ENCODE results near the gene GPC3. TPM values are rescaled to one million over a fixed set of nuclear protein-coding genes. Genes with fewer than 3 reads are reported as not detected.

GPC3 gene
- total RNA-seq, 2 experiments from 2014 or later: 0.25 to 0.59 TPM

GRCh38 chrX:133836561-133836960 is 148.8 kb downstream of the GPC3 start:
- H3K4me1 ChIP-seq (ENCODE audit: insufficient read depth, low read length): no peaks in the 10 kb centered on the region
- Mint-ChIP-seq H3K4me3 (no peak overlapping the region), H3K4me1 (ENCODE audit: low read depth) (no peaks in the 10 kb centered on the region), H3K36me3 (ENCODE audit: low read depth) (no peaks in the 10 kb centered on the region), H3K9me3 (no peaks in the 10 kb centered on the region), H3K27me3 (no peaks in the 10 kb centered on the region), H3K27ac (no peak overlapping the region)
- ATAC-seq (ENCODE audit: poor library complexity): no peak
- DNase-seq: no peak
- intact Hi-C loops (cut with DNase I, micrococcal nuclease): no loop called here
- ChIA-PET CTCF (interaction anchor here (0.6 kb wide), 1 partner anchor 27 kb away, joined by 3 read pairs; no protein-coding TSS in a partner anchor), POLR2A (no interaction called here)
- H3K36me3 ChIP-seq (ENCODE audit: insufficient read depth, low read length): no peaks in the 10 kb centered on the region
- no peaks in the 10 kb centered on the region for H3K9me3 ChIP-seq (ENCODE audit: control insufficient read depth in 1 of 2, insufficient read depth in 1 of 2, low read length in 2 of 2)
- TF ChIP-seq CTCF (IDR thresholded peaks at IDR 0.05): no peak
- no peaks in the 10 kb centered on the region for H3K27me3 ChIP-seq (ENCODE audit: control insufficient read depth in 1 of 2, insufficient read depth in 2 of 2, low read length in 2 of 2)
- H3K4me3 ChIP-seq (ENCODE audit: low read length): no peak overlapping the region
- H3K27ac ChIP-seq (ENCODE audit: low read depth in 1 of 2, low read length in 2 of 2): no peak overlapping the region

- H3K9me3 ChIP-seq (ENCODE audit: control insufficient read depth in 1 of 2, insufficient read depth in 1 of 2, low read length in 2 of 2): no peaks in the 10 kb centered on the region
- Mint-ChIP-seq H3K36me3 (ENCODE audit: low read depth) (no peaks in the 10 kb centered on the region), H3K9me3 (no peaks in the 10 kb centered on the region), H3K4me3 (no peak overlapping the region), H3K27ac (no peak overlapping the region), H3K27me3 (no peaks in the 10 kb centered on the region), H3K4me1 (ENCODE audit: low read depth) (no peaks in the 10 kb centered on the region)
- no peak for ATAC-seq (ENCODE audit: poor library complexity)
- H3K4me3 ChIP-seq (ENCODE audit: low read length): no peak overlapping the region
- H3K27me3 ChIP-seq (ENCODE audit: control insufficient read depth in 1 of 2, insufficient read depth in 2 of 2, low read length in 2 of 2): no peaks in the 10 kb centered on the region
- H3K27ac ChIP-seq (ENCODE audit: low read depth in 1 of 2, low read length in 2 of 2): no peak overlapping the region
- intact Hi-C loops (cut with DNase I, micrococcal nuclease): no loop called here
- ChIA-PET POLR2A (no interaction called here), CTCF (no interaction called here)
- H3K36me3 ChIP-seq (ENCODE audit: insufficient read depth, low read length): no peaks in the 10 kb centered on the region
- no peak for DNase-seq
- no peak for TF ChIP-seq CTCF (IDR thresholded peaks at IDR 0.05)
- no peaks in the 10 kb centered on the region for H3K4me1 ChIP-seq (ENCODE audit: insufficient read depth, low read length)
These were observed 150.6 kb downstream of the GPC3 start for GRCh38 chrX:133834771-133835170.

GRCh38 chrX:133819546-133819945 is 165.8 kb downstream of the GPC3 start:
- Mint-ChIP-seq H3K4me3 (no peak overlapping the region), H3K27ac (no peak overlapping the region), H3K9me3 (no peaks in the 10 kb centered on the region), H3K4me1 (ENCODE audit: low read depth) (no peaks in the 10 kb centered on the region), H3K27me3 (peaks cover 5% of the 10 kb centered on the region), H3K36me3 (ENCODE audit: low read depth) (no peaks in the 10 kb centered on the region)
- intact Hi-C loops (cut with DNase I, micrococcal nuclease): no loop called here
- ChIA-PET POLR2A (no interaction called here), CTCF (no interaction called here)
- H3K27ac ChIP-seq (ENCODE audit: low read depth in 1 of 2, low read length in 2 of 2): no peak overlapping the region
- ATAC-seq (ENCODE audit: poor library complexity) (no peak), DNase-seq (no peak)
- H3K27me3 ChIP-seq (ENCODE audit: control insufficient read depth in 1 of 2, insufficient read depth in 2 of 2, low read length in 2 of 2): no peaks in the 10 kb centered on the region
- H3K36me3 ChIP-seq (ENCODE audit: insufficient read depth, low read length): no peaks in the 10 kb centered on the region
- no peak overlapping the region for H3K4me3 ChIP-seq (ENCODE audit: low read length)
- no peaks in the 10 kb centered on the region for H3K4me1 ChIP-seq (ENCODE audit: insufficient read depth, low read length)
- no peaks in the 10 kb centered on the region for H3K9me3 ChIP-seq (ENCODE audit: control insufficient read depth in 1 of 2, insufficient read depth in 1 of 2, low read length in 2 of 2)
- no peak for TF ChIP-seq CTCF (IDR thresholded peaks at IDR 0.05)

All from CD4-positive, alpha-beta T cell (primary cell).